Pulmonary artery endothelial cell (primary cell): Measurements from ENCODE around the gene RBM42. TPM values are rescaled to one million over a fixed set of nuclear protein-coding genes. Genes with fewer than 3 reads are reported as not detected.

Source experiments
- DNase-seq: peaks from one replicate; pipeline ENCODE4 v3.0.0-alpha.2; 2011; ENCODE audit warnings: low read depth, low spot score
- total RNA-seq: library from RNA; depleted of rRNA; stranded (reverse); fragments of >200 nt; gene quantifications from 2 replicates; pipeline ENCODE4 v1.2.3, GENCODE V29; 2014

Gene RBM42
- total RNA-seq, 1 donor from 2014 or later = 48.2 TPM

DNA sequence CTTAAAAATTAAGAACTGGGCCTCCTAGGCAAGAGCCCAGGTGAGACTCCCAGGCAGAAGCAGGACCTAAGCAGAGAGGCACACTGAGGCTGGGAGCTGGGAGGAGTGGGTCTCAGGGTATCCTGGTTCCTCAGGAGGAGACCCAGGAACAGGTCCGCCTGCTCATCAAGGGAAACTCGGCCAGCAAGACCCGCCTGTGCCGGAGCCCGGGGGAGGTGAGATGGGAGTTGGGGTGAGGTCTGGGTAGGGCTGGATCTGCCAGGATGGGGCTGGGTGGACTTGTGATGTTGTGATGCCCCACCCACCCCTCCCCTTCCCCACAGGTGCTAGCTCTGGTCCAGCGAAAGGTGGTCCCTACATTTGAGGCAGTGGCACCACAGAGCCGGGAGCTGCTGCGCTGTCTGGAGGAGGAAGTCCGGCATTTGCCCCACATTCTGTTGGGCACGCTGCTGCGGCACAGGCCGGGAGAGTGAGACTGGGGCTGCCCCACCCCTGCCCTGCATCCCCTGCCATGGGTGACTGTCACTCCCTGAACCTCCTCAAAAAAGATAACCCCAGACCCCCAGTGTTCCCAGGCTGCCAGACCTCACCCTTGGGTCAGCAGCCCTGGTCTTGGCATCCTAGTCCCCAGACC lies 9.4 kb upstream of the RBM42 start:
- DNase-seq = no peak

GRCh38 chr19:35620001-35620400 lies 8.8 kb upstream of the RBM42 start:
- no peak for DNase-seq

DNA sequence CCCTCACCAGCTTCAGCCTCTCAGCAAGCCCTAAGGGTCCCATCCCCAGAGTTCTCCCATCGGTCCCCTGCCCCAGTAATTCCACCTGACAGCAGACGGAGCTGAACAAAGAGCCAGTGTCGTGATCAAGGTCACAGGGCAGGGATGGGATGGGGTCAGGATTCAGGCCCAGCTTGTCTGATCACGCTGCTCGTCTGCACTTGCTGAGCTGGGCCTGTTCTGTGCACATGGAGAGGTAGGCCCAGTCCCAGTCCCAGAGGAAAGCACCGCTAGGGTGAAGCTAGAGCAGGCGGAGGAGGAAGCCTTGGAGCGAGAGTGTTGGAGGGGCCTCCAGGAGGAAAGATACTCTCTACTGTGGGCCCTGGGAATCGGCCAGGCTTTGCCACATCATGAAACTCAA lies 7.1 kb upstream of the RBM42 start:
- no peak for DNase-seq

DNA sequence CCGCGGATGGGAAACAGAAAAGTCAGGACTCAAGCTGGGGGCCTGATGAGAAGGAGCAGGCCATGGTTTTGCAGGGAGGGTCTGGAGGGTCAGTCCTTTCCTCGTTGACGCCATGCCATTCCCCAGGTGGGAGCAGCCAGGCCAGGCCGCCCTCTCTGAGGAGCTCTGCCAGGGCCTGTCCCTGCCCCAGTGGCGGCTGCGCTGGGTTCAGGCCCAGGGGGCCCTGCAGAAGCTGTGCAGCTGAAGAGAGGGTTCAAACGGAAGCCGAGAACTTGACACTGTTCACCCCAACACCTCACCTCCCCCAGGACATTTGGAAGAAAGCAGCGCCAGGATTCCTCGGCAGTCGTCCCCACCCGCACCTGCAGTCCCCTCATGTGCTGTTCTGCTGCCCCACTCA lies 6.1 kb upstream of the RBM42 start:
- DNase-seq = no peak

- DNase-seq = no peak
Observed at GRCh38 chr19:35623327-35624010, 5.4 kb upstream of the RBM42 start.

GRCh38 chr19:35628264-35628564 lies 622 bp upstream of the RBM42 start:
- DNase-seq = no peak

DNA sequence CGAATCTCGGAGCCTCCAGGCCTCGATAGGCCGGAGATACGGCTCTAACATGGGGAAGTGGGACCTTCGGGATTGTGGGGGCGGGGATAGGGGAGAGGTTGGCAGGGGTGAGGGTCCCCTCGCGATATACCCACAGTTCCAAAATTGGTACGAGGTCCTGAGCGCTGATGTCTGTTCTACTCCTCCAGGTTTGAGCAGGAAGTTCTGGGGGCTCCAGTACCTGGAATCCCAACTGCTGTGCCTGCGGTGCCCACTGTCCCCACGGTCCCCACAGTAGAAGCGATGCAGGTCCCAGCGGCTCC lies 447 bp downstream of the RBM42 start:
- DNase-seq = no peak

GRCh38 chr19:35633727-35634440 lies 5.0 kb downstream of the RBM42 start:
- no peak for DNase-seq

GRCh38 chr19:35636651-35637050 lies 7.8 kb downstream of the RBM42 start:
- no peak for DNase-seq

DNA sequence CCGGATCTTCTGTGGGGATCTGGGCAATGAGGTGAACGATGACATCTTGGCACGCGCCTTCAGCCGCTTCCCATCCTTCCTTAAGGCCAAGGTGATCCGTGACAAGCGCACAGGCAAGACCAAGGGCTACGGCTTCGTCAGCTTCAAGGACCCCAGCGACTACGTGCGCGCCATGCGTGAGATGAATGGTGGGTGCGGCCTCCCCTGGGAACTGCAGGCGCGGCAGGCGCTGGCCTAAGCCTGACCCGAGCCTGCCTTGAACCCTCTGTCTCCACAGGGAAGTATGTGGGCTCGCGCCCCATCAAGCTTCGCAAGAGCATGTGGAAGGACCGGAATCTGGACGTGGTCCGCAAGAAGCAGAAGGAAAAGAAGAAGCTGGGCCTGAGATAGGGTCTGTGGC lies 8.3 kb downstream of the RBM42 start:
- no peak for DNase-seq

DNA sequence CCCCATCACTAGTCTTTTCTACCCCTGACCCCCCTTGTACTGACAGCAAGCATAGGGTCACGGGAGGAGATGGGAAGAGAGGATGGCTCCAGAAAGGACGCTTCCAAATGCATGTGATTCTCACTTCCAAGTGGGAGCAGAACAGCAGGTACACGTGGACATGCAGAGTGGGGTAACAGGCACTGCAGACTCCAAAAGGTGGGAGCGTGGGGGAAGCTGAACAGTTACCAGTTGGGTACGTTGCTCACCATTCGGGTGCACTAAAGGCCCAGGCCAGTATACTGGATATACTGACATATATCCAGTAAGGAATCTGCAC lies 10.4 kb downstream of the RBM42 start:
- DNase-seq = no peak

DNA sequence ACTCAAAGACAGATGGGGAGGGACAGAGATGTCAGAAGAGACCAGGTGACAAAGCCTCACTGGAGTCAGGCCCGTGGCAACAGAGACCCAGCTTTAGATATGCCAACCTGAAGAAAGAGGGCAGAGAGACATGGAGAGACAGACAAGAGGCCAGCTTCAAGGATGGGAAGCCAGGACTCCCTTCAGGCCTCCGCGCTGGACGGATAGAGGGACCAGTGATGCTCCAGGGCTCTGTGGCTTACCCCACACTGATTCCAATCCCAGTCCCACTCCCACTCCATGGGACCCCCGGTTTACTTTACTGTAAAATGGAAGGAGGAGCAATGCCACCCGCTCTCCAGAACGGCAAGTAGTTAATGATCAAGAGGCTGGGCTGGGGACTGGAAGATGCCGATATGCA lies 11.0 kb downstream of the RBM42 start:
- no peak for DNase-seq

DNA sequence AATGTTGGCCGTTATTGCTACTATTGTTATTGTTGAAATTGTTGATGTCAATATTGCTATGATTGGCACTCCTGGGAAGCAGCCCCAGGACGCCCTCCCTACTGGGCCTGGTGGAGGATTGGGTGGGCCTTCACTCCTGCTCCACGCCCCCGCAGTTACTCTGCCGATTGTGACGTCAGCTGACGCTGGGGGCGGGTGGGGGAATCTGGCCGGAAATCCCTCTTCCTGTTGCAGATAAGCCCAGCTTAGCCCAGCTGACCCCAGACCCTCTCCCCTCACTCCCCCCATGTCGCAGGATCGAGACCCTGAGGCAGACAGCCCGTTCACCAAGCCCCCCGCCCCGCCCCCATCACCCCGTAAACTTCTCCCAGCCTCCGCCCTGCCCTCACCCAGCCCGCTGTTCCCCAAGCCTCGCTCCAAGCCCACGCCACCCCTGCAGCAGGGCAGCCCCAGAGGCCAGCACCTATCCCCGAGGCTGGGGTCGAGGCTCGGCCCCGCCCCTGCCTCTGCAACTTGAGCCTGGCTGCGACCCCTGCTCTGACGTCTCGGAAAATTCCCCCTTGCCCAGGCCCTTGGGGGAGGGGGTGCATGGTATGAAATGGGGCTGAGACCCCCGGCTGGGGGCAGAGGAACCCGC lies 12.8 kb downstream of the RBM42 start, which contains the start of gene ETV2:
Gene ETV2, plus strand, starts transcription at position 231 of the 637 bp plus-strand sequence. CDS start 716 bp downstream, outside the sequence.
- DNase-seq = no peak

DNA sequence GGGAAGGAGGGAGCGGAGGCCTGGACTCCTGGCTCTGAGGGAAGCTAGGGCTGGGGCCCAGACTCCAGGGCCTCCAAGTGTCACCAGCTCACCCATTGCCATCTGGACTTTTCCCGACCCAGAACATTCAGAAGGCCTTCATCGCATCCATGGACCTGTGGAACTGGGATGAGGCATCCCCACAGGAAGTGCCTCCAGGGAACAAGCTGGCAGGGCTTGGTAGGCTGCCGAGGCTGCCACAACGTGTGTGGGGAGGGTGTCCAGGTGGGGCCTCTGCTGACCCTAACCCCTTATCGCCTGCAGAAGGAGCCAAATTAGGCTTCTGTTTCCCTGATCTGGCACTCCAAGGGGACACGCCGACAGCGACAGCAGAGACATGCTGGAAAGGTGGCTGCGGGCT lies 13.5 kb downstream of the RBM42 start:
- no peak for DNase-seq

DNA sequence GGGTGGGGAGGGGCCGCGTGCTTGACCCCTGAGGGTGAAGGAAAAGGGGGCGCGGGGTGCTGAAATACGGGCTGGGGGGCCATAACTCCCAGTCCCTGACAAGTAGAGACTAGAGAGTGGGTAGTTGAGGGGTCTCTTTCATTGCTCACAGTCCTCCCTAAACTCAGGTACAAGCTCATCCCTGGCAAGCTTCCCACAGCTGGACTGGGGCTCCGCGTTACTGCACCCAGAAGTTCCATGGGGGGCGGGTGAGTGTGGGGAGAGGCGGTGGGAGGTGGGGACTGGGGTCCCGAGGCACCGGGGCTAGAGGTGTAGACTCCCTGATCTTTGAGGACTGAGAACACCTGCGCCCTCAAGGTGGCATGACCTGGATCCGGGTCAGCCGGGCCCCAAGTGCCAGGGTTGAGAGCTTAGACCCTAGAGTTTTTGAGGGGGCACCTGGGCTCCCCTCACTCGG lies 14.0 kb downstream of the RBM42 start:
- no peak for DNase-seq

- no peak for DNase-seq
Observed at GRCh38 chr19:35643255-35644205, 14.7 kb downstream of the RBM42 start.

- DNase-seq = peak; percentile 74
Observed at GRCh38 chr19:35644206-35644986, 15.6 kb downstream of the RBM42 start.

DNA sequence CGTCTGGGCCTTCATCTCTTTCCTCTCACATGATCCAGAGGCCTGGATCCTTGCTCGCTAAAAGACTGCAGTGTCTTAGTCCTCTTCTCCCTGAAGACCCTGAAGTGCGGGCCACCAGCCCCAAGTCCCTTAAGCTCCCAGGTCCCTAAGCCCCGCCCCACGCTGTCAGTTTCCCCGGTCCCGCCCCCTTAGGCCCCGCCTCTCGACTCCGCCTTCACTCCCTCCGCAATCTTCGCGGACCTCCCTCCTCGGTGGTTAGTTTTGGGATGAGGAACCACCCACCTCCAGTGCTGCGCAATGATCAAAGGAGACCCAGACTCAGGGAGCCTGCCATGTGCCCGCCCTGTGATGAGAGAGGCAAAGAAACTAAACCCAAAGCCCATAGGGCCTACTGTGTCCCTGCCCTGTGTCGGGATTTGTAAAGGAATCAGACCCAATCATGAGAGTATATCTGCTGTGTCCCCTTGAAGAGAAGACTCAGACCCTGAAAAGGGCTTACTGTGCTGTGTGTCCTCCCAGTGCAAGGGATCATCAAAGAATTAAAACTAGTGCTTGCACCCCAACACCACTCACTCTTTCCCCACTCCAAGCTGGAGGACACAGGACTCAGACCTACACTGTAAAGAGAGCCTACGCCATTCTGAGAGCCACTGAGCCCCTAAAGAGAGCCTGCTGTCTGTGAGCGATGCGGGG lies 16.3 kb downstream of the RBM42 start:
- DNase-seq = no peak

- DNase-seq = no peak
Observed at GRCh38 chr19:35645680-35646511, 17.1 kb downstream of the RBM42 start.
